GM06990 (cell line): ENCODE results near the gene KCTD17.

ENCODE experiments used
- DNase-seq: peaks from one replicate; pipeline ENCODE4 v3.0.0-alpha.2; 2011; ENCODE audit not compliant: insufficient read length; ENCODE audit errors: extremely low read depth
- H3K27me3 ChIP-seq: replicated peaks from 2 replicates; pipeline ENCODE4 v1.6.0; 2011; ENCODE audit warnings: low read length; ENCODE audit not compliant: control insufficient read depth, insufficient read depth
- H3K36me3 ChIP-seq: 2 replicates; pipeline ENCODE4 v1.5.1; 2011; ENCODE audit warnings: low read length; ENCODE audit not compliant: control insufficient read depth, insufficient read depth
- H3K4me3 ChIP-seq: replicated peaks from 2 replicates; pipeline ENCODE4 v1.5.1; 2011; ENCODE audit warnings: low read depth, mild to moderate bottlenecking, control low read depth, low read length
- CTCF ChIP-seq: IDR thresholded peaks from 2 replicates; pipeline ENCODE4 v1.5.1; 2011; ENCODE audit warnings: low read length, control low read depth, mild to moderate bottlenecking, inconsistent platforms; ENCODE audit not compliant: insufficient read depth, poor library complexity, severe bottlenecking

Gene KCTD17

GRCh38 chr22:37052386-37053309, 1.1 kb downstream of the KCTD17 start:
- no peak for TF ChIP-seq CTCF
- H3K36me3 ChIP-seq = no peaks in the 10 kb centered on the region; the same call in none of the 2 replicates
- no peak for DNase-seq
- H3K4me3 ChIP-seq = peak overlapping the region; percentile 70
- no peaks in the 10 kb centered on the region for H3K27me3 ChIP-seq

GRCh38 chr22:37053310-37054055, 1.9 kb downstream of the KCTD17 start:
- Histone ChIP-seq H3K36me3 (no peaks in the 10 kb centered on the region; the same call in none of the 2 replicates), H3K4me3 (no peak overlapping the region), H3K27me3 (no peaks in the 10 kb centered on the region)
- DNase-seq = no peak
- TF ChIP-seq CTCF = no peak

DNA sequence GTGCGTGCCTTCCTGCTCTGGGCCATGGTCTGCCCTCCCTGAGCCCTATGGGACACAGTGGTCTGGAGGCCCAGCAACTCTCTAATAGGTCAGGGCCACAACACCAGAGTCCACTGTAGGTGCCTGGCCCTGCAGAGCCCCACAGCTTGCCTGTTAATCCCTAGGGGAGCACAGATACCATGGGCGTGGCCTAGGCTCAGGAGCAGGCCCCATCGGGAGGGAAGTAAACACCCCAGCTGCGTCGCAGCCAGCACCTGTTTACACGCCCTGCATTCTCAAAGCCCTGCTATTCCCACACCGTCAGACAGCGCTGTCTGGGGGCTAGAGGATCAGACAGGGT, 2.5 kb downstream of the KCTD17 start:
- no peaks in the 10 kb centered on the region for H3K27me3 ChIP-seq
- H3K4me3 ChIP-seq = no peak overlapping the region
- DNase-seq = no peak
- no peaks in the 10 kb centered on the region; the same call in none of the 2 replicates for H3K36me3 ChIP-seq
- no peak for TF ChIP-seq CTCF

GRCh38 chr22:37054600-37055365, 3.2 kb downstream of the KCTD17 start:
- no peak for TF ChIP-seq CTCF
- no peaks in the 10 kb centered on the region for H3K27me3 ChIP-seq
- no peak for DNase-seq
- H3K4me3 ChIP-seq = no peak overlapping the region
- no peaks in the 10 kb centered on the region; the same call in none of the 2 replicates for H3K36me3 ChIP-seq

DNA sequence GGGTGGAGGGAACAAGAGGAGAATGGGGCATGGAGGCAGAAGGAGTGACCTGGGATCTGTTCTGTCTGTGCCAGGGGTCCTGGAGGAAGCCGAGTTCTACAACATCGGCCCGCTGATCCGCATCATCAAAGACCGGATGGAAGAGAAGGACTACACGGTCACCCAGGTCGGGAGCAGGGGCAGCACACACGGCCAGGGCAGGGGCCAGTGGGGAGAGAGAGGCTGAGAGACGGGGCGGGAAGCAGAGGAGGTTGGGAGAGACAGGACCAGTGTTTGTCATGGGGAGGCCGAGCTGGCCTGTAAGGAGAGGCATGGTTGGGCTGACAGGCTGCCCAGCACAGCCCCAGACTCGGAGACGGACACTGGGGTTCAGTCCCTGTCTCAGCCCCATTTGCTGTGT, 4.7 kb downstream of the KCTD17 start:
- no peak for TF ChIP-seq CTCF
- H3K4me3 ChIP-seq = no peak overlapping the region
- H3K27me3 ChIP-seq = no peaks in the 10 kb centered on the region
- no peaks in the 10 kb centered on the region; the same call in none of the 2 replicates for H3K36me3 ChIP-seq
- DNase-seq = no peak
